HS-5 (cell line): ENCODE results near the gene TANGO2.

Experiments
- DNase-seq: peaks from one replicate; pipeline ENCODE4 v3.0.0-alpha.2; 2012; ENCODE audit warnings: low read depth

Gene TANGO2

DNA sequence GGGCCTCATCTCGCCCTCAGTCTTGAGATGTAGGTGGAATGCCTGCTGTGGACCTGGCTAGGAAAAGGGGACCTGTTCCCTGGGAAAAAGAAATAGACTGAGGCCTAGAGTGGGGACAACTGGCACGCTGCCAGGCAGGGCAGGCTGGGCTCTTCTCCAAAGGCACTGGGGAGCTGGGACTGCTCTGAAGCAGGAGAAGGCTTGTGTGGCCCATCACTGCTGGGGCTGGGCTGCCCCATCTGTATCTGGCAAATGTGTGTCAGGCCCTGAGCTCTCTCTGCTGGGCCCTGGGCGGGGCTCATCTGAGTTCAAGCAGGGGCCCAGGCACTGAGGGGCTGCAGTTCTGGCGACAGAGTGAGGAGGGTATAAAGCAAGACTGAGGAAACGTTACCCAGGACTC is 37.2 kb upstream of the TANGO2 start:
- no peak for DNase-seq

GRCh38 chr22:19984201-19984753 is 36.6 kb upstream of the TANGO2 start:
- peak; percentile 48 for DNase-seq

GRCh38 chr22:19984851-19985811 is 35.8 kb upstream of the TANGO2 start:
- DNase-seq: no peak

DNA sequence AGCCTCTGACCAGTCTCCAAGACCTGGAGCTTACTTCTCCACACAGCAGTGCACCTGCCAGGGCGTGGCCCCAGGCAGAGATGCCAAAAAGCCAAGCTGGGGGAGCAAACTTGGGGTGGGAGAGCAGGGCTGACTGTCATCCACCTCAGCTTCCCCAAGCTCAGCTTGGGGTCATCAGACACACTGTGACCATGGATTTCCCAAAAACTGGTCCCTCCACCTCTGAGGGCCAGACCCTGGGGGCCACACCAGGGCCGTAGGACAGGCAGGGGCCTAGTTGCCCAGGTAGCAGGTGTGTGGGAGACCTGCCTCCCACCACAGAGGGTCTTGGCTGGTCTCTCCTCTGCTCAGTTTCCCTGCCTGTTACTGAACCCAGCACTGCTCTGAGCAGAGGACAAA is 34.9 kb upstream of the TANGO2 start:
- DNase-seq: no peak

GRCh38 chr22:19986410-19987341 is 34.2 kb upstream of the TANGO2 start:
- DNase-seq: no peak

- DNase-seq: no peak
These were observed 33.3 kb upstream of the TANGO2 start for GRCh38 chr22:19987394-19988306.

- DNase-seq: no peak
These were observed 32.5 kb upstream of the TANGO2 start for GRCh38 chr22:19988331-19988808.

DNA sequence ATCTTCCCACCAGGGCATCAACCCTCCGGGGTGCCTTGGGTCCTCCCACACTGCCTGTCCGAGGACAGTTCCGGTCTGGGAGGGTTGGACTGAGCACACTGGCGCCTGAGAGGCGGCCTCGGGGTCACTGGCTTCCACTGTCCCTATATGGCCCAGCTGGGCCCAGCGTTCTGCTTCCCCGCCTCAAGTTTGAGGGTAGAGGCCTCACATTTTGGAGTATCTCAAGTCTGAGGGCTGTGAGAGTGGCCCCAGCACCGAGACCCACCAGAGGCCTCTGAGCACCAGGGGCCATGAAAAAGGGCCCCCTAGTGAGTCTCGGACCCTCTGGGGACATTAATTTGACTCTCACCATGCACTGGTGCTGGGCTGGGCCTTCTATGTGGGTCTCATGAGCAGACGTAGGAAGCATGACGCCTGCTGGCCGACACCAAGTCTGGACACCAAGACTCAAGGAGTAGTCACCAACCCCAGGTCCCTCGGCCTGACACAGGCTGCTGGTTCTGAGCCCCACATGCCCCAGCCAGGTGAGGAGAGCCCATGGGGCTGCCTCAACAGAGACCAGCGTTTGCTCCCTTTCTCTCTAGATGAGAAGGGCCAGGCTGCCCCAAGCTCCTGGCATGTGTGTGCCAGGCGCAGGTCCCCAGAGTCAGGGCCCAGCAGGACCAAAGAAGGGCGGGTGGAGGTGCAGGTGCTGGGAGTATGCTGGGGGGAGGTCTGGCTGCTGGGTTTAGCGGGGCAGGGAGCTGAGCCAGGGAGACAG is 31.8 kb upstream of the TANGO2 start:
- DNase-seq: no peak

GRCh38 chr22:19989725-19990067 is 31.2 kb upstream of the TANGO2 start:
- DNase-seq: no peak

- DNase-seq: no peak
These were observed 30.7 kb upstream of the TANGO2 start for GRCh38 chr22:19990188-19990587.

DNA sequence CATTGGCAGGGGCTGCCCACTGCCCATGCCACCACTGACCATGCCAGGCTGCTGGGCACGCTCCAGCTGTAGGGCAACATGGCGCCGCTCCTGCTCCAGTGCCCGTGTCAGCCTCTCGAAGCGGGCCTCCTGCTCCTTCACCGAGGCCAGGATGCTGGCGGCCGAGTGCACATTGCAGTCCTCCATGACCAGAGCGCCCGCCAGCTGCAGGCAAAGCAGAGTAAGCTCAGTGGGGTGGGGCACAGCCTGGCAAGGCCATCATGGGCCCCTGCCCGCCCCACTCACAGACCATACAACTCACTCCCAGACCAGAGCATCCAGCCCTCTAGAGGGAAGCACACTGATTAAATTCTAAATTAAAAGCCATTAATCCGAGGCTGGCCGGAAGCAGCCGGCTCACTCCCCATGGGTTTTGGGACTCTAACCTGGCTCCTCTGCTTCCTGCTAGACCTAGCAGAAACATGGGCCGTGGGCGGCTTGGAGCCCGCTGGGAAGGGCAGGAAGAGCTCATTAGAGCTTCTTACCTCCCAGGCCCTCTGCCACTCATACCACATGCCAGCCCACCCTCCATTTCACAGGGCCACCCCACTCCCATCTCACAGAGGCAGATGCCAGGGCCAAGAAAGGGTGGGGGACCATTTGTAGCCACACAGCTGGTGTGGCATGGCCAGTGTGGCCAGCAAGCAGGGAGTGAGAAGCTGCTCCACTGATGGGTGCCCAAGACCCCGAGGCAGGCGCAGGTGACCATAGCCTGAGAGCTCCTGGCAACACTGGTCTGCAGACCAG is 30.1 kb upstream of the TANGO2 start:
- no peak for DNase-seq

GRCh38 chr22:19991395-19991644 is 29.6 kb upstream of the TANGO2 start:
- DNase-seq: no peak

GRCh38 chr22:19991645-19992451 is 29.1 kb upstream of the TANGO2 start:
- no peak for DNase-seq

GRCh38 chr22:19992481-19992911 is 28.4 kb upstream of the TANGO2 start:
- no peak for DNase-seq

GRCh38 chr22:19992921-19993355 is 28.0 kb upstream of the TANGO2 start:
- DNase-seq: no peak

GRCh38 chr22:19993926-19994325 is 27.0 kb upstream of the TANGO2 start:
- no peak for DNase-seq

DNA sequence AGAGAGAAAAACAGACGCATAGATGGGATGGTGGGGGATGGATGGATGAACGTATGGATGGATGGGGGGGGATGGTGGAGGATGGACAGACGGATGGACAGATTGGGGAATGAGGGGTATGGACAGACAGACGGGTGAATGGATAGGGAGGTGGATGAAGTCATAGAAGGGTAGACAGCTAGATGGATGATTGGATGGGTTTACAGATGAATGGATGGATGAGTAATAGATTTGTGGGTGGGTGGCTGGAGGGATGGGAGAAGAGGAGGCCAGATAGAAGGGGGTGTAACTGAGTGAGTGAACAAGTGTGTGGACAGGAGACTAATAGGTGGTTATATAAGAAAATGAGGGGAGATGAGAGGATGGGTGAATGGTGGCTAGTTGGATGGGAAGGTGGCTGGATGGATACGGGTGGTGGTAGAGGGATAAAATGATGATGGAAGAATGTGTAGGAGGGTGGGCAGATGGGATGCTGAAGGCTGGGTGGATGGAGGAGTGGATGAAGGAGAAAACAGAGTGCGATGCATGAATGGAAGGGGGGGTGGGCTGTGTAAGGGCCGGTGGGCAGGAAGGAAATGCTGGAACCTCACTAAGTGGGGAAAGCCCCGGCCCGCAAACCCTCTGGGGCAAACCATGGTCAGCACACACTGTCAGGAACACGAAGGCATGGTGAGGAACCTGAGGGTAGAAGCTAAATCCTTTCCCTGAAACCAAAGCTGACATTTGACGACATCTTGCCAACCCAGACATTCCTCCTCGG is 25.9 kb upstream of the TANGO2 start:
- DNase-seq: no peak

DNA sequence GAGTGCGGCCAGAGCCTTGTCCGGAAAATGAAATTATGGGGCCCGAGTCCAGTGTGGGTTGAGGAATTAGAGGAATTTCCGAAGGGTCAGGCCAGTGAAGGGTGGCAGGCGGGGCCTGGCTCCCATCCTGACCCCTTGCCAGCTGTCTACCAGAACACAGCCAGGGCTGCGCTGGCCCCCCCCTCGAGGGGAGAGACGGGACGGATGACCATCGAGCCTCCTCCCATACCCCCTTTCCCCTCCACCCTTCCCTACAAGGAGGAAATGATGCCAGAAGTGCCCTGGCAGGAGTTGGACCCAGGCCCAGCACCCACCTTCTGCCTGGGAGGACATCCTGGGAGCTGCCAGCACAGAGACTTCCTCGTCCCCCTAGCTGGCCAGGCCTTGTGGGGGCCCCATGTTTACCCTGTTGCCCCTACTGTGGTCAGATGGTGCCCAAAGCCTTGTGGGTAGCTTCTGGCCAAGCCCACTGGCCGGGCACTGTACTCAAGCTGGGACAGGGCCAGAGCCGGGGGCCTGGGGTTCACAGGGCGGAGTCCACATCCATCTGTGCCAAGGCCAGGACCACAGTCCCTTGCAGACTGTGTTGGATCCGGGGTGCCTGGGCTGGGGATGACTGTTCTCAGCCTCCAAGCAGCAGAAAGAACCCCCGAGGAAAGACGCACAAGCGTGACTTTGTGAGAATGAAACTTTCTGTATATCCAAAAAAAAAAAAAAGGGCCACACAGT is 25.1 kb upstream of the TANGO2 start:
- DNase-seq: no peak
